ENCODE measurements around the gene MARCHF10.

DNA sequence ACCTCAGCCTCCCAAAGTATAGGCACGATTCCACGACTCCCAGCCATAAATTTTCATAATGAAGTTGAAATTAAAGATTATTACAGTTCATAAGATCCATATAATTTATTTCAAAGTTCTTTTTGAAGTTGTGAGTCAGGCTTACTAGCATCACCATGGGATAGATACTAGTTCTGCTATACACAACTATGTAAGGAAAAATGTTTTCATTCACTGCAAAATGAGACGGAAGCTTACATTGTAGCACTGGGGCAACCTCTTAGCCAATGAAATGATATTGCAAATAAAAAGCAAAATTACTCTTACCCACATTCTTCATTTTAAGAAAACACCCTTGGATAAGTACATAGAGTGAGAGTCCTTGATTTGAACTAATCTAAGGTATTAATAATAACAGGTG lies 18.8 kb upstream of the MARCHF10 start:
- TF ChIP-seq, protein P1, sequence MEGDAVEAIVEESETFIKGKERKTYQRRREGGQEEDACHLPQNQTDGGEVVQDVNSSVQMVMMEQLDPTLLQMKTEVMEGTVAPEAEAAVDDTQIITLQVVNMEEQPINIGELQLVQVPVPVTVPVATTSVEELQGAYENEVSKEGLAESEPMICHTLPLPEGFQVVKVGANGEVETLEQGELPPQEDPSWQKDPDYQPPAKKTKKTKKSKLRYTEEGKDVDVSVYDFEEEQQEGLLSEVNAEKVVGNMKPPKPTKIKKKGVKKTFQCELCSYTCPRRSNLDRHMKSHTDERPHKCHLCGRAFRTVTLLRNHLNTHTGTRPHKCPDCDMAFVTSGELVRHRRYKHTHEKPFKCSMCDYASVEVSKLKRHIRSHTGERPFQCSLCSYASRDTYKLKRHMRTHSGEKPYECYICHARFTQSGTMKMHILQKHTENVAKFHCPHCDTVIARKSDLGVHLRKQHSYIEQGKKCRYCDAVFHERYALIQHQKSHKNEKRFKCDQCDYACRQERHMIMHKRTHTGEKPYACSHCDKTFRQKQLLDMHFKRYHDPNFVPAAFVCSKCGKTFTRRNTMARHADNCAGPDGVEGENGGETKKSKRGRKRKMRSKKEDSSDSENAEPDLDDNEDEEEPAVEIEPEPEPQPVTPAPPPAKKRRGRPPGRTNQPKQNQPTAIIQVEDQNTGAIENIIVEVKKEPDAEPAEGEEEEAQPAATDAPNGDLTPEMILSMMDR (IDR thresholded peaks at IDR 0.05) = no peak
- TF ChIP-seq EP300 (IDR thresholded peaks at IDR 0.05; ENCODE audit: low read depth) = no peak

Measured in transverse colon (tissue), 3 donors.